Measurements from ENCODE around the gene TAF1C. TPM values are rescaled to one million over a fixed set of nuclear protein-coding genes. Genes with fewer than 3 reads are reported as not detected.

TAF1C gene
- total and polyA plus RNA-seq, 2 donors from 2014 or later: 24.7 to 64.7 TPM

DNA sequence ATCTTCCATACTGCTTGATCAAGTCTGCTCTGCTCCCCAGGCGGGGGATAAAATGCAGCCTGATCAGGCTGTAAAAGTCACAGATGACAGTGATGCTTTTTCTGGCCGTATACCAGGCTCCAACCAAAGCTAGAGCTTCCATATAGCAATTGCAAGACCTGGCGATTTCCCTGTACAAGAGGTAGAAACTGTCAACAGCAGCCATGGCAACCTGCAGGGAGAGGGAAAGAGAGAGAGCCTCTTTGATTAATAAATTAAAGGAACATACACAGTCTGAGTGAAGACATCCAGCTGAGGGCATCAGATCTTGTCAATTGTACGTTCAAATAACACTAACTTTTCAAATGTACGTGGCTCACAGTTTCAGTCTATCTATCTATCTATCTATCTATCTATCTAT, 55.7 kb downstream of the TAF1C start:
- no peaks in the 10 kb centered on the region for H3K9me3 ChIP-seq (ENCODE audit: control insufficient read depth in 2 of 3, insufficient read depth in 1 of 3, low read length in 3 of 3)
- H3K36me3 ChIP-seq (ENCODE audit: control insufficient read depth in 2 of 3, insufficient read depth in 3 of 3, low read length in 3 of 3): peaks cover 3 to 12% (median 8%) of the 10 kb centered on the region in 3 donors
- no peak overlapping the region for H3K9ac ChIP-seq (ENCODE audit: low read length in 3 of 3)
- H3K4me1 ChIP-seq (ENCODE audit: control insufficient read depth in 2 of 3, insufficient read depth in 2 of 3, low read depth in 1 of 3, low read length in 3 of 3): no peaks in the 10 kb centered on the region
- H3K27me3 ChIP-seq (ENCODE audit: control insufficient read depth, insufficient read depth, low read length): no peaks in the 10 kb centered on the region
- no peak overlapping the region for H3K4me3 ChIP-seq (ENCODE audit: low read length in 3 of 3)
- TF ChIP-seq, protein P1, sequence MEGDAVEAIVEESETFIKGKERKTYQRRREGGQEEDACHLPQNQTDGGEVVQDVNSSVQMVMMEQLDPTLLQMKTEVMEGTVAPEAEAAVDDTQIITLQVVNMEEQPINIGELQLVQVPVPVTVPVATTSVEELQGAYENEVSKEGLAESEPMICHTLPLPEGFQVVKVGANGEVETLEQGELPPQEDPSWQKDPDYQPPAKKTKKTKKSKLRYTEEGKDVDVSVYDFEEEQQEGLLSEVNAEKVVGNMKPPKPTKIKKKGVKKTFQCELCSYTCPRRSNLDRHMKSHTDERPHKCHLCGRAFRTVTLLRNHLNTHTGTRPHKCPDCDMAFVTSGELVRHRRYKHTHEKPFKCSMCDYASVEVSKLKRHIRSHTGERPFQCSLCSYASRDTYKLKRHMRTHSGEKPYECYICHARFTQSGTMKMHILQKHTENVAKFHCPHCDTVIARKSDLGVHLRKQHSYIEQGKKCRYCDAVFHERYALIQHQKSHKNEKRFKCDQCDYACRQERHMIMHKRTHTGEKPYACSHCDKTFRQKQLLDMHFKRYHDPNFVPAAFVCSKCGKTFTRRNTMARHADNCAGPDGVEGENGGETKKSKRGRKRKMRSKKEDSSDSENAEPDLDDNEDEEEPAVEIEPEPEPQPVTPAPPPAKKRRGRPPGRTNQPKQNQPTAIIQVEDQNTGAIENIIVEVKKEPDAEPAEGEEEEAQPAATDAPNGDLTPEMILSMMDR (IDR thresholded peaks at IDR 0.05; ENCODE audit: borderline replicate concordance, extremely low read depth, insufficient read depth): no peak
- no peak for DNase-seq
- intact Hi-C loops (cut with DNase I): no loop called here
- FAIRE-seq: no peak
- H3K27ac ChIP-seq (ENCODE audit: low read depth in 2 of 2, low read length in 2 of 2): no peak overlapping the region

Other genes with a start within 250 kb of the TAF1C start
- 6.3 TPM for gene OSGIN1, start 233.8 kb downstream of the TAF1C start, total RNA-seq
- 14.5 TPM for gene OSGIN1, start 233.8 kb downstream of the TAF1C start, polyA plus RNA-seq (ENCODE audit: insufficient read depth, low read depth, low replicate concordance)
- 0.82 TPM for gene NECAB2, start 218.8 kb downstream of the TAF1C start, total RNA-seq
- gene NECAB2, start 218.8 kb downstream of the TAF1C start, polyA plus RNA-seq (ENCODE audit: insufficient read depth, low read depth, low replicate concordance): 47.0 TPM
- not detected for gene SLC38A8, start 144.3 kb downstream of the TAF1C start, total RNA-seq
- 0.30 TPM for gene SLC38A8, start 144.3 kb downstream of the TAF1C start, polyA plus RNA-seq (ENCODE audit: insufficient read depth, low read depth, low replicate concordance)
- gene MBTPS1, start 70.1 kb downstream of the TAF1C start, total RNA-seq: 91.7 TPM
- gene MBTPS1, start 70.1 kb downstream of the TAF1C start, polyA plus RNA-seq (ENCODE audit: insufficient read depth, low read depth, low replicate concordance): 45.5 TPM
- gene HSDL1, start 41.9 kb downstream of the TAF1C start, total RNA-seq: 13.3 TPM
- gene HSDL1, start 41.9 kb downstream of the TAF1C start, polyA plus RNA-seq (ENCODE audit: insufficient read depth, low read depth, low replicate concordance): 12.1 TPM
- gene DNAAF1, start 41.7 kb downstream of the TAF1C start, total RNA-seq: 4.8 TPM
- gene DNAAF1, start 41.7 kb downstream of the TAF1C start, polyA plus RNA-seq (ENCODE audit: insufficient read depth, low read depth, low replicate concordance): 2.4 TPM
- gene ADAD2, start 4.1 kb upstream of the TAF1C start, total RNA-seq: 0.72 TPM
- 0.80 TPM for gene ADAD2, start 4.1 kb upstream of the TAF1C start, polyA plus RNA-seq (ENCODE audit: insufficient read depth, low read depth, low replicate concordance)
- gene KCNG4, start 53.0 kb upstream of the TAF1C start, total RNA-seq: not detected
- not detected for gene KCNG4, start 53.0 kb upstream of the TAF1C start, polyA plus RNA-seq (ENCODE audit: insufficient read depth, low read depth, low replicate concordance)
- gene WFDC1, start 107.8 kb upstream of the TAF1C start, total RNA-seq: 11.1 TPM
- gene WFDC1, start 107.8 kb upstream of the TAF1C start, polyA plus RNA-seq (ENCODE audit: insufficient read depth, low read depth, low replicate concordance): 34.8 TPM
- gene ATP2C2, start 181.5 kb upstream of the TAF1C start, total RNA-seq: 2.2 TPM
- 2.6 TPM for gene ATP2C2, start 181.5 kb upstream of the TAF1C start, polyA plus RNA-seq (ENCODE audit: insufficient read depth, low read depth, low replicate concordance)